ENCODE results near the gene PGS1.

PGS1 gene

DNA sequence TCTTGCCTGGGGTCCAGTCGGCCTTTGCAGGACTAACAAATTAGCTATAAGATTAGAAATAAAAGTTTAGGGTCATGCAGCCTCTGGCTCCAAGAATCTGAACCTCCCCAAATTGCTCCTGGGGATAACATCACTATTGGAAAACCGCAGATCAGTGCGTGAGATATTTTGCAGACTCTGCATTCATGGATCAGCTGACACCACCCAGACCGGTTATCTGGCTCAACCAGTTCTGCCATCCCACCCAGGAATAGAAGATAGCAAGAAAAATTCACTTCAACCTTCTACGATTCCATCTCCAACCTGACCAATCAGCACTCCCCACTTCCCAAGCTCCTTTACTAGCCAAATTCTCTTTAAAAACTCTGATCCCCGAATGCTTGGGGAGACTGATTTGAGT, 4.3 kb upstream of the PGS1 start:
- no peaks in the 10 kb centered on the region for H3K9me3 ChIP-seq
- TF ChIP-seq, protein P1, sequence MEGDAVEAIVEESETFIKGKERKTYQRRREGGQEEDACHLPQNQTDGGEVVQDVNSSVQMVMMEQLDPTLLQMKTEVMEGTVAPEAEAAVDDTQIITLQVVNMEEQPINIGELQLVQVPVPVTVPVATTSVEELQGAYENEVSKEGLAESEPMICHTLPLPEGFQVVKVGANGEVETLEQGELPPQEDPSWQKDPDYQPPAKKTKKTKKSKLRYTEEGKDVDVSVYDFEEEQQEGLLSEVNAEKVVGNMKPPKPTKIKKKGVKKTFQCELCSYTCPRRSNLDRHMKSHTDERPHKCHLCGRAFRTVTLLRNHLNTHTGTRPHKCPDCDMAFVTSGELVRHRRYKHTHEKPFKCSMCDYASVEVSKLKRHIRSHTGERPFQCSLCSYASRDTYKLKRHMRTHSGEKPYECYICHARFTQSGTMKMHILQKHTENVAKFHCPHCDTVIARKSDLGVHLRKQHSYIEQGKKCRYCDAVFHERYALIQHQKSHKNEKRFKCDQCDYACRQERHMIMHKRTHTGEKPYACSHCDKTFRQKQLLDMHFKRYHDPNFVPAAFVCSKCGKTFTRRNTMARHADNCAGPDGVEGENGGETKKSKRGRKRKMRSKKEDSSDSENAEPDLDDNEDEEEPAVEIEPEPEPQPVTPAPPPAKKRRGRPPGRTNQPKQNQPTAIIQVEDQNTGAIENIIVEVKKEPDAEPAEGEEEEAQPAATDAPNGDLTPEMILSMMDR (IDR thresholded peaks at IDR 0.05): no peak
- H3K4me1 ChIP-seq (ENCODE audit: control insufficient read depth in 1 of 2, insufficient read depth in 1 of 2, low read depth in 1 of 2, low read length in 1 of 2): peaks cover 41 to 43% of the 10 kb centered on the region in 2 experiments
- no peak overlapping the region for H3K27ac ChIP-seq
- no peaks in the 10 kb centered on the region for H3K36me3 ChIP-seq
- H3K27me3 ChIP-seq: no peaks in the 10 kb centered on the region
- no peak overlapping the region for H3K4me3 ChIP-seq (ENCODE audit: low read depth in 1 of 2, low read length in 1 of 2)

DNA sequence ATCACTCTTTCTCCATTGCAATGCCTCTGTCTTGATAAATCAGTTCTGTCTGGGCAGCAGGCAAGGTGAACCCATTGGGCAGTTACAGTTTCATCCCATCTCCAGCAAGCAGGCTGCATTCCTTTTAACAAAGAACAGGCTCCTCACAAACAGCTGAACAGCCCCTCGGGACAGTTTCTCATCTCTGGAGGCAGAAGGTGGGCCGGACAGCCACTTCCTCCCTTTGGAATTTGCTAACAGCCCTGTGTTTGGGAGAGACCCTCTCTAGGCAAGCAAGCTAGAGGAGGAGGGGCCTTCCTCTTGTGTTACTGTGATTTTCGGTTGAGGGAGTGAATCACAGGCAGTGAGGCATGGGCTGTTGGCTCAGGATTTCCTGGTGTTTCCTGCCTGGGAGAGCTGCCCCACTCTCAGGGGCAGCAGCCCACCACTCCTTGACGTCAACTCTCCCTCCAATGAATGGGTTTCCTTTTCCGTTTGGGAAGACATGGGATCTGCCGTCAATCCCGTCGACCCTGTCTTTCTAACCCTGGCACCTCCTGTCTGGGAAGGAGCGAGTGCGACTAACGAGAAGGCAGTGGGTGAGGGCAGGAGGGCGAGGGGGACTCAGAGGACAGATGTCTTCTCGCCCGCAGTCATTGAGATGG, 3.7 kb upstream of the PGS1 start:
- Histone ChIP-seq H3K36me3 (no peaks in the 10 kb centered on the region), H3K4me3 (ENCODE audit: low read depth in 1 of 2, low read length in 1 of 2) (peak overlapping the region in 1 of 2 experiments; percentile 36), H3K27ac (peak overlapping the region; percentile 84), H3K9me3 (no peaks in the 10 kb centered on the region), H3K27me3 (no peaks in the 10 kb centered on the region), H3K4me1 (ENCODE audit: control insufficient read depth in 1 of 2, insufficient read depth in 1 of 2, low read depth in 1 of 2, low read length in 1 of 2) (peaks cover 46 to 49% of the 10 kb centered on the region in 2 experiments)
- TF ChIP-seq, protein P1 (IDR thresholded peaks at IDR 0.05): no peak

DNA sequence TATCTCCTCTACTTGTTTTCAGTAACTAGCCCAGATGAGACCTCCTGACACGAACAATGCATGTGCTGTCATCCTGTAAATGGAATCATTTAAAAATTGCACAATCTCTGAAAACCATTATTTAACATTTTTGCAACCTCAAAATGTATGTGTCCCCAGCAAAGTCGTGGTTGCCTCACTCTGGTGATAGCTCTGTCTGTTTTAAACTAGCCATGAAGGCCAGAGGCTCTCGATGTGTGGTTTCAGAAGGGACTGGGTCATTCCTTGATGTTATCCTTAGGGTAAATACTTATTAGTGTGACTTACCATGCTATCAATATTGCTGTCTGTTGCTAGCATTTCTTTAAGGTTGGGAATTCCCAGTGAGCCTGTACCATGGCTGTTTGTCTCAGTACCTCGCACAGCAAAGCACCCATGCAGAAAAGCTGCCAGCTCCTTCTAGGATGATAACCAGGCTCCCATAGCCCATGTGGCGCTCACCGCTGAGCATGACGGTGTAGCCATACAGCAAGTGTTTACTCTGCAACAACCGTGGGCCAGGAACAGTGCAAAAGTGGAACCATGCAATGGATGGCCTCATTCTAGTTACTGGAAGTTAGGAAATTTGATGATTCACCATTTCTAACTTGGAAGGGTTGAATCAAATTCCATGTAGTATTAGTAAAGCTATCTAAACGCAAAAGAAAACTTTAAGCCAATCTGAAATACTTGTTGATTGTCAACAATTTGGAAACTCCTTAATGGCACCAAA, 2.9 kb upstream of the PGS1 start:
- Histone ChIP-seq H3K9me3 (no peaks in the 10 kb centered on the region), H3K4me1 (ENCODE audit: control insufficient read depth in 1 of 2, insufficient read depth in 1 of 2, low read depth in 1 of 2, low read length in 1 of 2) (peaks cover 54 to 57% of the 10 kb centered on the region in 2 experiments), H3K36me3 (no peaks in the 10 kb centered on the region), H3K27me3 (no peaks in the 10 kb centered on the region), H3K27ac (peak overlapping the region; percentile 84), H3K4me3 (ENCODE audit: low read depth in 1 of 2, low read length in 1 of 2) (peak overlapping the region; percentile 25 to 36)
- TF ChIP-seq, protein P1 (IDR thresholded peaks at IDR 0.05): no peak

DNA sequence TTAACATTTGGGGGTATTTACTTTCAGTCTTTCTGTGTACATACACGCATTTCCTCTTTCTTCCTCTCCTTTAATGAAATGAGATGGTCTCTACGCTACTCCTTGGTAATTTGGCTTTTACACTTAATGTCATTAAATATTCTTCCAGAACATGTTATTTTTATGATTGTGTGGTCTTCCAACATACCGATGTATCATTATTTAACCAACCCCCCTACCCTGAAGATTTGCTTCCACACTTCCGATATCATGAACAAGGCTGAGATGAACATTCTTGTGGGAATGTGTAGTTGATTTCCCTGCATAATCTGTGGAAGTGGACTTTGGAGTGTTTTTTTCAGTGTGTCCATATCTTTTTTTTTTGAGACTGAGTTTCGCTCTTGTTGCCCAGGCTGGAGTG, 2.3 kb upstream of the PGS1 start:
- TF ChIP-seq, protein P1 (IDR thresholded peaks at IDR 0.05): no peak
- Histone ChIP-seq H3K4me3 (ENCODE audit: low read depth in 1 of 2, low read length in 1 of 2) (peak overlapping the region in 1 of 2 experiments; percentile 25), H3K27me3 (no peaks in the 10 kb centered on the region), H3K27ac (peak overlapping the region; percentile 84), H3K36me3 (no peaks in the 10 kb centered on the region), H3K9me3 (no peaks in the 10 kb centered on the region), H3K4me1 (ENCODE audit: control insufficient read depth in 1 of 2, insufficient read depth in 1 of 2, low read depth in 1 of 2, low read length in 1 of 2) (peaks cover 60 to 63% of the 10 kb centered on the region in 2 experiments)

DNA sequence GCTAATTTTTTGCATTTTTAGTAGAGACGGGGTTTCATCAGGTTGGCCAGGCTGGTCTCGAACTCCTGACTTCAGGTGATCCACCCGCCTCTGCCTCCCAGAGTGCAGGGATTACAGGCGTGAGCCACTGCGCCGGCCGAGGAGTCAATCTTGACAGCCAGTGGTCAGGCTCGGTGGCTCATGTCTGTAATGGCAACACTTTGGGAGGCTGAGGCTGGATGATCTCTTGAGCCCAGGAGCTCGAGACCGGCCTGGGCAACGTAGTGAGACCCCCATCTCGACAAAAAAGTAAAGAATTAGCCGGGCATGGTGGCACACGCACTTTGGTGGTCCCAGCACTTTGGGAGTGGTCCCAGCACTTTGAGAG, 608 bp upstream of the PGS1 start:
- no peaks in the 10 kb centered on the region for H3K36me3 ChIP-seq
- no peaks in the 10 kb centered on the region for H3K9me3 ChIP-seq
- no peaks in the 10 kb centered on the region for H3K27me3 ChIP-seq
- H3K27ac ChIP-seq: peak overlapping the region; percentile 97
- TF ChIP-seq, protein P1 (IDR thresholded peaks at IDR 0.05): no peak
- peak overlapping the region; percentile 78 to 92 for H3K4me3 ChIP-seq (ENCODE audit: low read depth in 1 of 2, low read length in 1 of 2)
- peaks cover 77 to 80% of the 10 kb centered on the region in 2 experiments for H3K4me1 ChIP-seq (ENCODE audit: control insufficient read depth in 1 of 2, insufficient read depth in 1 of 2, low read depth in 1 of 2, low read length in 1 of 2)
